Activated naive CD4-positive, alpha-beta T cell (primary cell): ENCODE results near the gene DNM3.

ENCODE experiments used
- DNase-seq, 4 experiments: peaks; one replicate each; lab custom pipeline; 2025; lab: John Stamatoyannopoulos, UW

The DNM3 gene

DNA sequence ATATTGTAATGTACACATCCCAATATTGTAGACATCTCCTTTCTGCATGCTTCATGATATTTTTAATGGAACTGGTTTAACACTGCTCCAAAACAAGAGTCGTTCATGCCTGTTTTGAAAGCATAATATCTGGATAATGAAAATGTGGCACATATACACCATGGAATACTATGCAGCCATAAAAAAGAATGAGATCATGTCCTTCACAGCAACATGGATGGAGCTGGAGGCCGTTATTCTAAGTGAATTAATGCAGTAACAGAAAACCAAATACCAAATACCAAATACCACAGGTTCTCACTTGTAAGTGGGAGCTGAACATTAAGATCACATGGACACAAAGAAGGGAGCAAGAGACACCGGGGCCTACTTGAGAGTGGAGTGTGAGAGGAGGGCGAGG, 487.0 kb downstream of the DNM3 start:
- no peak for DNase-seq

DNA sequence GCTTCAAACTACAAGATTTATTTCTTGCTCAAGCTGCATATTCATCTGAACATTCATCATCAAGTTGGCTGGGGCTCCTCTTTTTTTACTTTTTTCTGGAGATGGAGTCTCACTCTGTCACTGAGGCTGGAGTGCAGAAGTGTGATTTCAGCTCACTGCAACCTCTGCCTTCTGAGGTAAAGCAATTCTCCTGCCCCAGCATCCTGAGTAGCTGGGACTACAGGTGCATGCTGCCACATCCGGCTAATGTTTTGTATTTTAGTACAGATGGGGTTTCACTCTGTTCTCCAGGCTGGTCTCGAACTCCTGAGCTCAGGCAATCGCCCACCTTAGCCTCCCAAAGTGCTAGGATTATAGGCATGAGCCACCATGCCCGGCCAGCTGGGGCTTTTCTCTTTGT, 490.9 kb downstream of the DNM3 start:
- DNase-seq, result no peak

DNA sequence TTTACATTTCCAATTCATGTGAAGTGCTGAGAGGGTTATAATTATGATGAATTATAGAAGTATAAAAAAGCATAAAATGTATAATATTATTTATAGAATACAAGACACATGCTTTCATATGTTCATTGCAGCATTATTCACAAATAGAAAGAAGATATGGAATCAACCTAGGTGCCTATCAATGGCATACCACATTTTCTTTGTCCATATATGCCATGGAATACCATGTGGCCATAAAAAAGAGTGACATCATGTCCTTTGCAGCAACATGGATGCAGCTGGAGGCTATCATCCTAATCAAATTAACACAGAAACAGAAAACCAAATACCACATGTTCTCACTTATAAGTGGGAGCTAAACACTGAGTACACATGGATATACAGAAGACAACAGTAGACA, 494.1 kb downstream of the DNM3 start:
- DNase-seq, result no peak

DNA sequence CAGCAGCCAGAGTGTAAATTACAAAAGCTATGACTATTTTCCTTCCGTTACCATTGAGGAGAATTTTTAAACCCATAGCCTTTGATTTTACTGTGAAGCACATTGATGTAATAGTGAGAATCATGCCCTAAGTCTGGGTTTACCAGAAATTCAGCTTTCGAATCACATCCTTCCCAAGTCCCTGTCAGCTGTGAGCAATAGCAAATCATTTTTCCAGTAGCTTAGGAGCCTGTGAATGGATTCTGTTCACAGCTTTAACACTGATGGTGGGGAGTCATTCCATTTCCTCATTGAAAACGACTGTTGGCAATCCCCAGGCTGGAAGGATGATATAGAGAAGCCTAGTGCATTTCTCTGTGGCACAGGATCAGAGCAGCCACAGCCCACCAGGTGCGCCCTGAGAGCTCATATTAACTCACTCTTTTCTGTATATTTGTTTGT, 497.0 kb downstream of the DNM3 start:
- DNase-seq, result no peak

DNA sequence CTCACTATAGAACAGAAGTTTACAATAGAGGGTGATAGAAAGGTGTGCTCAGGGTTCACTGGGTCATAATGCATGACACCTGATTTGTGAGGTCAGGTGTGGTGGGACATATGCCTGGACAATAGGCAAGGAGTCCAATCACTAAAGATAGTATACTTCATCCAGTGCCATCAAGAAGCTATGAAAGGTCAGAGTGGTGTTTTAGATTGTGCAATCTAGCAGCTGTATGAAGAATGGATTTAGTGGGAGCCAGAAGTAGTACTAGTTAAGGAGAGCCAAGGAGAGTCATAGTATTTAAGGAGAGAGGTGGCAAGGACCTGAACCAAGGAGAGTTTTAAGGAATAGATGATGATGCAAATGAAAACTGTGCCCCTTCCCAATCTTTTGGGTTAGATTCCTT, 498.5 kb downstream of the DNM3 start:
- DNase-seq, result no peak

DNA sequence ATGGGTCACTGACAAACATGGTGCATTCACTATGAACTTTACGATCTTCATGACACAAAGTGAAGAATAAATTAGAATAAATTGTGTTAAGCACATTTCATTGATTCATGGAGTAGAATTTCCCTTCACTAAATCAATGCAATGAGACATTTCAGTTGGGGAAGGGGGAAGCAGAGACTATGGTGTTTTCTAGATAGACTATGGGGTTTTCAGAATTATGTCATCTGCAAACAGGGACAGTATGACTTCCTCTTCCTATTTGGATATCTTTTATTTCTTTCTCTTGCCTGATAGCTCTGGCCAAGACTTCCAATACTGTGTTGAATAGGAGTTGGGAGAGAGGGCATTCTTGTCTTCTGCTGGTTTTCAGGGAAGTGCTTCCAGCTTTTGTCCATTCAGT, 499.2 kb downstream of the DNM3 start:
- no peak for DNase-seq

DNA sequence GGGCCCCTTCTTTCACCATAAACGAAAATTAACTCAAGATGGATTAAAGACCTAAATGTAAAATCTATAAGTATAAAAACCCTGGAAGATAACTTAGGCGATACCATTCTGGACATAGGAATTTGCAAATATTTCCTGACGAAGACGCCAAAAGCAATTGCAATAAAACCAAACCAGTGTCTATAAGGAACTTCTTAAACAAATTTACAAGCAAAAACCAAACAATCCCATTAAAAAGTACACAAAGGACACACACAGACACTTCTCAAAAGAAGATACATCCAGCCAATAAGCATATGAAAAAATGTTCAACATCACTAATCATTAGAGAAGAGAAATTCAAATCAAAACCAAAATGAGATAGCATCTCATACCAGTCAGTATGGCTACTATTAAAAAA, 500.4 kb downstream of the DNM3 start:
- no peak for DNase-seq

DNA sequence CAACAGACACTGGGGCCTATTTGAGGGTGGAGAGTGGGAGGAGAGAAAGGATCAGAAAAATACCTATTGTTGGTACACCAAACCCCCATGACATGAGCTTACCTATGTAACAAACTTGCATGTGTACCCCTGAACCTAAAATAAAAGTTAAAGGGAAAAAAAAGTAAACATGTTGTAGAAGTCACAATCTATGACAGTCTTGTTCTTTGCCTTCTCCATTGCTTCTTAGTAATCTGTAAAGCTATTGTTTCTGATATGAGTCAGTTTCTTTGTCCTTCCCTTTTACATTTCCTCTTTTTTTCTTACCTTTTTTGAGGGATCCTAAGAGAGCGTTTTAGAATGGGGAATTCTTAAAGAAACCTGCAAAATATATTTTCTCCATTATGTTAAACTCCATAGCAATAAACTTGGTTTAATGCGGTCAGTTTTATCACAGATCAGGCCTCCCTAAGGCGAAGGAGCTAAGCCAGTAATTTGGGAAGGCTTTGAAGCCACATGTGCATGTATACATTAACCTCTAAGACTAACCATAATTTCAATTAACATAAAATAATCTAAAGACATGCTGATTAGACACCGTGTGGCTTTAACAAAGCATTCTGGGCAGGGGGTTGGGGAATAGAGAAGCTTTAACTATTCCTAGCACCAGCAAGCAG, 501.4 kb downstream of the DNM3 start:
- no peak for DNase-seq

DNA sequence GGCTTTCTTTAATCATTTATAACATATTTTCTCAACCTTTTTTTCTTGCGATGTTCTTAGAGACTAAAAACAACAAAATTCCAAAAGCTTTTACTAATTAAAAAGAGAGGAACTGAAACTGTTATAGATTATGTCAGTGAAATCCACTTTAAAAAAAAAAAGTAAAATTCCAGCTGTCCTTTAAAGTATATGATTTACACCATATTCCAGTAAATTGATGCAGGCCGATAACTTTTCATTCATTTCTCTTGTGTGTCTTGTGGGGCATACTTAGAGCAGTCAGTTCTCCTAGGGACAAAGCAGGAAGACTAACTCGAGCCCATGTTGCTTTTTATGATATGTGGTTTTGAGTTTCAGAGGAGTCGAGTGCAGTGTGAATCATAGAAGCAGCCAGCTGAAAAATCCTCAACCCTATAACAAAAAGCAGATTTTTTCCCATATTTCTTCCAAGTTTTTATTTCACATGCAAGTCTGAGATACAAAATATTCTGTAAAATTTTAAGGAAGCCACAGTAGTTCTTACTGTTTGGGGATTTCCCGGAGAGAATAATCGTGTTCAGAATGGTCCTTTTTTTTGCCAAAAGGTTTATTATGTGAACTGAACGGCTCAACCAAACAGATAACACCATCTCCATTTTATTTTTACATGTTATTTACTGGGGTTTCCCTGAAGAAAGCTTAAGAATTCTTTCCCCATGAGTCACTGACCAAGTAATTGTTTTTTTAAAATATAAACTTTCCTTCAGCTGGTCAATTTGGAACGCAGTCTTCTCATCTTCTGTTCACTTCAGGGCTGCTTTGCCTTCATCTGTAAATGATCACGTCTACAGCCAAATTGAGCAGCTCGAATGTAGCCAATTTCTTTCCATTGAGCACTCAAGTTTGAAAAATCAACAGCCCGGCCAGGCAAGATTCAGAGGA, 502.2 kb downstream of the DNM3 start:
- DNase-seq, result no peak

DNA sequence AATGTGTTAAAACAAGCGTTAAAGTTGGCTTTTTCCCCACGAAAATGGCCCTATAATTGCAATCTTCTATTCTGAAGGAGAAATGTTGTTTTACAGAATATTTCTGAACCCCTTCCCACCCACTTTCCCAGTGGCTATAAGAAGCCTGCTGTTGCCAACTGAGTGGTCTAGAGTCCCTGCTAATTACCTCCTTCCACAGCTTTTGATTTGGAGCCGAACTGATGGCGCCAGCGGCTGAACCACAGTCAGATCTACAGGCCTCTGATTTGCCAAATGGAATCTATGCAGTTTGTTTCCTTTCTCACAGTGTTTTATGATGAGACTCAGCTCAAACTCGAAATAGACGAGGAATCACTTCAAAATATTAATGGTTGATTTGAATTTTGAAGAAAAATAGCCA, 503.1 kb downstream of the DNM3 start:
- DNase-seq, result no peak

DNA sequence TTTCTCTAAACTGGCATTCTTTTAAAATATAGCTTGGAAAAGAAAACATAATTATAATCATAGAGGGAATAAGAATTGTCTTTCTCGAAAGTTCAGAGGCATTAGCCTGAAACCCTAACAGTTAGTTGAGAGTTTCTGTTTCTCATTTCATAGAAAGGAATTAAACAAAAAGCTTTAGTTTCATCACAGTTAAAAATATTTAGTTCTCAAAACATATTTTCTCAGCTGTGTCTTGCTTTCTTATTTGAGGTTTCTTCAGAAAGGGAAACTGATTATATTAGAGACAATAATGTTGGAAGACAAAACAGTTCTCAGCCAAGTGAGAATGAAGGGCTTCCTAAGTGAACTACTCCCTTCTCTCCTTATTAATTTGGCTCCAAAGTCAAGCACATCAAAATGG, 503.8 kb downstream of the DNM3 start:
- DNase-seq, result no peak

DNA sequence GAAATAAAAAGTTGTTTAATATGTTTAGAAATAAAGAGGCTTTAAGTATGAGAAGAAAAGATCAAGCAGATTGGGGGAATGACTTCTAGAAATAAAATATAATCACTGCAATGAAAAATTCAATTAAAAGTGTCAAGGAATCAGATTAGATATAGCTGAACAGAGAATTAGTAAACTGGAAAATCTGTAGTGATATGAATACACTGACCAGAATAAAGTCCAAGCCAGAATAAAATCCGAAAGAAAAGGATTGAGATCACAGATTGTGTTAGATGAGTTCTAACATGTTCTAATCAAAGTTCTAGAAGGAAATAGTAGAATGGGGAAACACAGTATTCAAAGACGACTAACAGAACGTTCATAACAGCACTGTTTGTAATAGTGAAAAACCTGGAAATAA, 506.1 kb downstream of the DNM3 start:
- no peak for DNase-seq

DNA sequence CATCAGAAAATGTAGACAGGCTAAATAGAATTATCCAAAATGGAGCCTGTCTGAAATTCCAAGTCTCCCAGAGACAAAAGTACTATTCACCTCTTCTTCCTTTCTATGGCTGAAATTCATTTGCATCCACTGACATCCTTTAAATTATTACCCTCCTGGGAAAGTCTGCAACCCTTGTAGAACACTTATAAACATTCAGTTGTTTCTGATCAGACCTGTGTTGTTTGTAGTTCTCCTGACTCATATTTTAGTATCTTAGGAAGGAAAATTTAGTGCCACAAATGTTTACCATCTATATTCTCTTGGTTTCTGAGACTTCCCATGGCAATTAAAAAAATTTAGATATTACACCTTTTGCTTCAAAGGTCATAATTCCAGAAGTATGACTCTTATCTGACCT, 509.6 kb downstream of the DNM3 start:
- DNase-seq, result no peak

DNA sequence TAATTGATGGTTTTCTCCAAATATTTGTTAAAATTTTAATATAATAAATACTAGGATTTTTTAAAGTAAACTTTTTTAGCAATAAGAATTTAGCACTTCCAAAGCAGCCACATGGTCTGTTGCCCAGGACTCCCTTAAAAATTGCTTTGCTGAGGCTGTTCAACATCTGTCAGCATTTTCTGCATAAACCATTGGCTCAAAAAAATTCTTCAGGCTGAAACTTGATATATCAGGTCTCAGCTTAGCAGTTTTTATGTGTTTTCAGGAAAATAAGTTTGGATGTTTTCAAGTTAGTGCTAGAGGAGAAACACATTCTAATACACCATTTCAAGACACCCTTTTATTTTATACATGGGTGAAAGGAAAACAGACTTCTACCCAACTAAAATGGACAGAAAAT, 510.0 kb downstream of the DNM3 start:
- no peak for DNase-seq

DNA sequence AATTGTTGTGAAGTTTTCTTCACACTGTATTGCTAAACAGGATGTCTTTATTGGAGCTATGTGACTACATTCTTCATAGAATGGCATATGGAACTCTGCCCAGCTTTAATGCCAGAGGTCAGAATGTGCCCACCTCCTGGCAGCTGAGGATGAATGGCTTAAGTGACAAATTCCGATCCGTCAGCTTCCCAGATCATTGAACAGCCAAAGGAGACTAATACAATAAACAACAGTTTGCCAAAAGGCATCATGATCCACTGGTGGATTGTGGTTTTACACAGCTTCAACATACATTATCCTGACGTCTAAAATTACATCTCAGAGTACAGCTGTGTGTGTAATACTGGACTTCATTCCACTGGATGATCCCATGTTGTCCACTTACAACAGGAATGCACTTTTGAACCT, 510.5 kb downstream of the DNM3 start:
- DNase-seq, result no peak

DNA sequence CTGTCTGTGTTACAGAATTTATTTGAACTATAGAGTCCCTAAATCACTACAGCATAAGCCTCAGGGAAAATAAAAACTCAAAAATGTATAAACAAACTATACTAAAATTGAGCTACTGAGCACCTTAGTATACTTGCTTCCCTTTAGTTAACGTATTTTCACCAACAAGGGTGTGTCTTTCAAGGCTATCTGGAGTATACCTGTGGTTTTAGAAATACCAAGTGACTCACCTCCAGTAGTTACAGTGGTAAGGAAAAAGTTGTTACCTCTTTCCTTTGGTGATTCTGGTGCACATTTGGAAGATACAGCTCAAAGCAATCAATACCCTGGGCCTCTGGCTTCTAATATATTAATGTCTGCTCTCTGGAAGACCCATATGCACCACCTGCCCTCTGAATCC, 511.1 kb downstream of the DNM3 start:
- DNase-seq, result no peak

DNA sequence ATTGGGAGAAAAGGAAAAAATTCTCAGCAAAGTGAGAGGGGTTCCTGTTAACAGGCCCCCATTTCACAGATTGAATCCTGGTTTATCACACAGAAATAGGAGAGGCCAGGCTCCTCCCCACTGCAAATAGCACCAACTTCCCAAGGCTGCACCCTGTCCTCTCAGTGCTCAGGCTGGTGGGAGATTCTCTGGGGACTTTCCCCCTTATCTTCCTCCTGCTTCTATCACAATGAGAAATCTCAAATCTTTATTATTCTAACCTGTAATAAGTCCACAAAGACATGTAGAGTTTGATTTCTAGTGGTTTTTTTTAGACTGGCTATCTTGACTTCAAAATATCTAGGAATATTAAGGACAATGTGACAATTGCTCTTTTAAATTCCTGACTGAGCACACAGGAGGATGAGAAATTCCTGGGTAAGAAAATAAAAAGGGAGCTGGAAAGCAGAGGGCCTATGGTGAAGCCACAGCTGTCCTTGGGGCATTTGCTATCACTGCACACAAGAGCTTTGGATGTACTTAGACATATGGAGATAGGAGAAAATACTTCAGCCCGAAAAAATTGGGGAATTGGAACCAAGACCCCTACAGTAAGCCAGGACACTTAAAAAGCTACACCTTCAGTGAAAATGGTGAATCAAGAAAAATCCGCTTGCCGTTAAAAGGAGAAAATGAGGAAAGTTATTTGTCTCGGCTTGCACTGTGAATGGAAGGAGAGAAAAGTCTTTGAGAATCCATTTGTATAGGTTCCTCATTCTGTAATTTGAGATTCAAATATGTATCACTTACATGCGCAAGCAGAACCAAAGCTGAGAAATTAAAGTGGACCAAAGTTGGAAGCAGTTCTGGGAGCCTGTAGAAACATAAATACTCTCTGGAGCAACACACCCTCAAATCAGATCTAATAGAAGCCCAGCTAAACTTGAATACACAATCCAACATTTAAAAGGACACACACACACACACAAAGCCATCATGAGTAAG, 513.3 kb downstream of the DNM3 start:
- DNase-seq, result no peak

DNA sequence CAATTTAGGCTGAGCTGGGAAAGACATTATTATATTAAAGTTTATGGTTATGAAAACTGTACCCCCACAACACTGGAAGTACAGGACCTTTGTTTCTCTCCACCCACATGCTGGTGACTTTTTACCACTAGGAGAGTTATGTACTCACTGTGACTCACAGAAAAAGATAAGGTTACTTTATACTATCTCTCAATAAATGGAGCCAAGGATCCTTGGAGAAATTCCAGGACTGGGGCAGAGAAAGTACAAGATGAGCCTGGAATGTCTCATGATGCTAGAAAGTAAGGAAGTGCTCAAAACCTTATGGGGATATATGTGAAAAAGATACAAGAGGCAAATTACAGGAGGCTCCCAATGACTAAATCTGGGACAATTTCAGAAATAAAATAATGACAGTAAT, 515.3 kb downstream of the DNM3 start:
- DNase-seq, result no peak

DNA sequence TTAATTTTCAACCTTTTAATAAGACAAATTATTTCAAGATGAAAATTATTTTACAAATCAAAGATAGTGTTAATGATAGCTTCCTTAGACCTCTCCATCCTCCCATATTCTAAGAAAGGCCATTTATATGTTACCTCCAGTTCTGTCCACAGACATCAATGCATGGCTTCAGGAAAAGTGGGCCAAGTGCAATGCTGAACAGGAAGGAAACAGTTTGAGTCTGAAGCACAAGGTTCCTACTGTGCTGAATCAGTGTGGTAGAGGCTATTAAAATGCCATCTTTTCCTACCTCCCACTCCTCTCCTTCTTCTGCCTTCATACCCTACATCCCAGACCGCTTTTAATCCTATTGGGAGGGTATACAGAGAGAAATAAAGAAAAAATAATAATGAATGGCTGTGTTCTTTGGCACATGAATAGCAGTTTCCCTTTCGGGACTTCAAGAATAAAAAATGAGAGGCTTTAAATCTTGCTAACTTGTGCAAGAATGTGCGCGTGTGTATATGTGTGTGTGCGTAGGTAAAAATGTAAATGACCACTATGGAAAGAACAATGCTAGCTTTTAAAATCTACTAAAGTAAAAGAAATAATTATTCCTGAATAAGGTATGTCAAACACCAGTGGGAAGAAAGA, 516.6 kb downstream of the DNM3 start:
- no peak for DNase-seq

DNA sequence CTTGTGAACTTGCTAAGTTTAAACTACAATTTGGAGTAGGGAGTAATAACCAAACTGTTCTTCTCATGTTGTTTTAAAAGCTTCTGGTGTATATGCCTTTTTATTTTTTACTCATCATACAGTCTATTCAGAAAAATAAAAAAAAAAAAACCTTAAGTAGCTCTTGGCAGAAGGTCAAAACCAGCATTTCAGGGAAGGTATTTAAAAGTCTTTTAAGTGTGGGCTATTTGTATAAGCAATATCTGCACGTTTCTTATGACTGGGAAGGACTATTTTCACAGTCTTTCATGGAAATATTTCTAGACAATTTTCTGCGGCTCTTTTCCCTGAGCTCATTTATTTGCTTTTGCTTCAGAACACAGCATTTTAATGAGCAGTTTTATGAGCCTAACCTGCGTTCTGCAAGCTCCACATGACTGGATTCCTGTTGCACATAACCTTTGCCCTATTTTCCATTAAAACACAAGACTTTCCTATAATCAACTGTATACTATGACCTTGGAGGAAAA, 518.2 kb downstream of the DNM3 start:
- DNase-seq, result no peak

DNA sequence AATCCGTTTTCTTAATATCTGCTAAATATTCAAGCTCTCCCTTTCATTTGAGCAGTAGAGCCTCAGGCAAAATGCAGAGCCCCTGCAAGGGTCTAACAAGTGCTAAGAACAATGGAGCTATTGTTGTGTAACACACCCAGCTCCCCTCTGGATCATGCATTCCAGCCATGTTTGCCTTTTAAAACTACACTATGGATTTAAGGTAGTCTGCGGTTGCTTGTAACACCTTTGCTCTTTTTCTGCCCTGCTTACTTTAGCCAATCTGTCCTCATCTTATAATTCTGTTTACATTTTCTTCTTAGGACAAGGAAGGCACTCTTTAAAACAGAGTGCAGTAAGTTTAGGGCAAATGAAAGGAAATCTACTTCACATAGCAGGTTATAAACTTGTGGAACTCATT, 519.2 kb downstream of the DNM3 start:
- no peak for DNase-seq

DNA sequence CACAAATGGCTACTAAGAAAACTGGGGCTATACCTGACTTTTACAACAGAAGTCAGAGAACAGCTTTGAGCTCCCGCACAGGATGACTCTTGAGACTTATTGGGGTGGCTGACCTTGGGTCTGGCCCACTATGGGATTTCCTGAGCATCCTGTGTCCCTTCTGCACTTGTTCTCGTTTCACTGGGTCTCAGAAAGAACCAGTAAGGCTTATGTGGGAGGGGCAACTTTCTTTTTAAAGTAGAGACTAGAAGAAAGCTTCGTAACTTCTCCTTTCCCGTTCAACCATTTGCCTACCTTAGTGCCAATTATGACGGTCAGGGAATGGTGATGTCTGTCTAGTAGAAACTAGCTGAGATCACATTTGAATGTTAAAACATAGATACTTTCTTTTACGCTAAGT, 519.7 kb downstream of the DNM3 start:
- DNase-seq, result no peak
